Brain microvascular endothelial cell (primary cell): ENCODE results near the gene UBN1.

Source experiments
- DNase-seq: peaks from one replicate; pipeline ENCODE4 v3.0.0-alpha.2; 2020
- H3K27ac ChIP-seq: fragments of 250-450 bp; sonication (Bioruptor Pico); 2 replicates; pipeline ENCODE4 v1.5.1; 2020; ENCODE audit warnings: mild to moderate bottlenecking, moderate library complexity
- H3K27me3 ChIP-seq: fragments of 250-450 bp; sonication (Bioruptor Pico); replicated peaks from 2 replicates; pipeline ENCODE4 v1.5.1; 2020; ENCODE audit warnings: mild to moderate bottlenecking
- H3K36me3 ChIP-seq: fragments of 250-450 bp; sonication (Bioruptor Pico); replicated peaks from 2 replicates; pipeline ENCODE4 v1.5.1; 2020; ENCODE audit warnings: mild to moderate bottlenecking
- H3K4me3 ChIP-seq: 2 replicates; pipeline ENCODE4 v1.5.1; 2011; ENCODE audit warnings: low read depth, mild to moderate bottlenecking, control low read depth, low read length, moderate library complexity
- in situ Hi-C: cut with HindIII; loops from 2 replicates; pipeline ENCODE4 v1.10.0; 2017; ENCODE audit warnings: low sequenced_read_pairs, low pct_ligation_motif_present
- TF ChIP-seq, protein P1 (sequence below): IDR thresholded peaks from 2 replicates; pipeline ENCODE4 v1.5.1; 2011; ENCODE audit warnings: low read depth, mild to moderate bottlenecking, moderate library complexity, low read length, control low read depth, inconsistent platforms; ENCODE audit errors: missing control alignments

UBN1 gene

DNA sequence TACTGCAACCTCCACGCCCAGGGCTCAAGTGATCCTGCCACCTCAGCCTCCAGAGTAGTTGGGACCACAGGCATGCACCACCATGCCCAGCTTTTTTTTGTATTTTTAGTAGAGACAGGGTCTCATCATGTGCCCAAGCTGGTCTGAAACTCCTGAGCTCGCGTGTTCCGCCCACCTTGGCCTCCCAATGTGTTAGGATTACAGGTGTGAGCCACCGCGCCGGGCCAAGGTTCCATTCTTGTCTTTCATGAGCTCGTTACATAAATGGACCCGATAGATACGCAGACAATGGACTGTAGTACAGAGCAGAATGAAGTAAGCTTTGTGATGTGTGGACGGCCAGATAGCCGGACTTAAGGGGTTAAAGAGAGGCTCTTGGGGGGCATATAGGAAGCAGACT lies 19.3 kb downstream of the UBN1 start:
- Histone ChIP-seq H3K27me3 (no peaks in the 10 kb centered on the region), H3K36me3 (peaks cover 27% of the 10 kb centered on the region), H3K27ac (no peak overlapping the region), H3K4me3 (no peak overlapping the region)
- in situ Hi-C loops: no loop called here
- TF ChIP-seq, protein P1, sequence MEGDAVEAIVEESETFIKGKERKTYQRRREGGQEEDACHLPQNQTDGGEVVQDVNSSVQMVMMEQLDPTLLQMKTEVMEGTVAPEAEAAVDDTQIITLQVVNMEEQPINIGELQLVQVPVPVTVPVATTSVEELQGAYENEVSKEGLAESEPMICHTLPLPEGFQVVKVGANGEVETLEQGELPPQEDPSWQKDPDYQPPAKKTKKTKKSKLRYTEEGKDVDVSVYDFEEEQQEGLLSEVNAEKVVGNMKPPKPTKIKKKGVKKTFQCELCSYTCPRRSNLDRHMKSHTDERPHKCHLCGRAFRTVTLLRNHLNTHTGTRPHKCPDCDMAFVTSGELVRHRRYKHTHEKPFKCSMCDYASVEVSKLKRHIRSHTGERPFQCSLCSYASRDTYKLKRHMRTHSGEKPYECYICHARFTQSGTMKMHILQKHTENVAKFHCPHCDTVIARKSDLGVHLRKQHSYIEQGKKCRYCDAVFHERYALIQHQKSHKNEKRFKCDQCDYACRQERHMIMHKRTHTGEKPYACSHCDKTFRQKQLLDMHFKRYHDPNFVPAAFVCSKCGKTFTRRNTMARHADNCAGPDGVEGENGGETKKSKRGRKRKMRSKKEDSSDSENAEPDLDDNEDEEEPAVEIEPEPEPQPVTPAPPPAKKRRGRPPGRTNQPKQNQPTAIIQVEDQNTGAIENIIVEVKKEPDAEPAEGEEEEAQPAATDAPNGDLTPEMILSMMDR: no peak
- DNase-seq: no peak

DNA sequence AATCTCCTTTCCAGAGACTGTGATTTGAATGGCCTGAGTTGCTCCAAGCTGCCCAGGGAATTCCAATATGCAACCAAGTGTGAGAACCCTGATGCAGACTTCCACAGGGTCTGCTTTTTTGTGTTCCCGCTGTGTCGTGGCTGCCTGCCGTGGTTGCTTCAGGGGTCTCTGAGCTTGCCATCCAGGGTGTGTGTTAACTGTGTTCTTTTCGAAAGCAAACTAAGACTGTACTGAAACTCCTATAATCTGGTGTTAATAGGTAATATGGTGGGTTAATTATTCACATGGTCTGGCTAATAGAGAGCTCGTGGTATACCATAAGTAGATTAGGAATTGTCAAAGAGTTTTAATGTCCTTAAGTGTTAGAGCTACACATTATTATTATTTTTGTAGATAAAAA lies 20.7 kb downstream of the UBN1 start:
- peaks cover 30% of the 10 kb centered on the region for H3K36me3 ChIP-seq
- H3K27ac ChIP-seq: no peak overlapping the region
- no peak overlapping the region for H3K4me3 ChIP-seq
- TF ChIP-seq, protein P1: no peak
- no peaks in the 10 kb centered on the region for H3K27me3 ChIP-seq
- in situ Hi-C loops: no loop called here
- DNase-seq: no peak

DNA sequence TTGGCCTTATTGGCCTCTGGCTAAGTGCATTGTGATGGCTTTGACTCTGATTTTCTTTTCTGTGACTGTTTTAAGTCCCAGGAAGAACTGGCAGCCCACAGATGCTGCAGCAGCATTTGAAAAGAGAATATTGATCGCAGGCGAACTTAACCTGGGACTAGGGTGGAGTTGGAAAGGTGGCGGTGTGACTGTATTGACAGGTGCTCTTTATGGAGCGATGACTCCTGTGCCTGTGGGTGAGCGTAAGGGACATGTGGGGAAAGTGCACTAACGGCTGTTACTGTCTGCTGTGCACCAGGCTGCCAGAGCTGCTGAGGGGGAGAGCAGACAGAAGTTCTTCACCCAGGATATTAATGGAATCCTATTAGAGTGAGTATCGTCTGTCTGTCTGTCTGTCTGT lies 21.3 kb downstream of the UBN1 start:
- H3K36me3 ChIP-seq: peaks cover 36% of the 10 kb centered on the region
- in situ Hi-C loops: no loop called here
- TF ChIP-seq, protein P1: no peak
- DNase-seq: no peak
- no peak overlapping the region for H3K4me3 ChIP-seq
- no peak overlapping the region for H3K27ac ChIP-seq
- H3K27me3 ChIP-seq: no peaks in the 10 kb centered on the region

DNA sequence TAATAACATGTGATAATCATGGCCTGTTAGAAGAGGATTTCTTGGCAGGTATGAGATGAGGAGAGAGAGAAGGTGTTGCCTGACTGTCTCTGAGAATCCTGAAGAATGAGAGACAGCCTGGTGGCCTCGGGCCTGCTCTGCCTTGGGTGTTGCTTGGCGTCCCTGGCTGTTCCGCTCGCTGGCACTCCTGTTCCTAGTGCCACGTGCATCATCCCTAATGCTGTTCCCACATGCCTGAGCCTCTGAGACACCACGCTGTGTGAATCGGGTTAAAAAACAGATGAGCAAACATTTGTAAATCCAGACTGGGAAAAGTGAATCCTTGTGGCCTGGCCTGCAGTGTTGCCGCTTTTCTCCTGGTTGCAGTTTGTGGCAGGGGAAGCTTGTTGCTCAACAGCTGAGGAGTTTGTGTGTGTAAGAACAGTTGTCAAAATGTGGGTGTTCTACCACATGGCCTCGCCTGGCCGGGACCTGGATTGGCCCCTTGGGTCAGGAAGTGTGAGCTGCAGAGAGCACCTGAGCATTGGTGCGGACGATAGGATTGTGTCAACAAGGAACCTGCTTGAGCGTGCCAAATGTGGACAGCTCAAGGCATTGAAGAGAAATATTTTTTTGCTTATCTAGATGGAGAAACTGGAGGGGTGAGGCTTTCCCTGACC lies 22.0 kb downstream of the UBN1 start:
- Histone ChIP-seq H3K4me3 (no peak overlapping the region), H3K36me3 (peaks cover 39% of the 10 kb centered on the region), H3K27ac (no peak overlapping the region), H3K27me3 (no peaks in the 10 kb centered on the region)
- in situ Hi-C loops: no loop called here
- DNase-seq: no peak
- TF ChIP-seq, protein P1: no peak

DNA sequence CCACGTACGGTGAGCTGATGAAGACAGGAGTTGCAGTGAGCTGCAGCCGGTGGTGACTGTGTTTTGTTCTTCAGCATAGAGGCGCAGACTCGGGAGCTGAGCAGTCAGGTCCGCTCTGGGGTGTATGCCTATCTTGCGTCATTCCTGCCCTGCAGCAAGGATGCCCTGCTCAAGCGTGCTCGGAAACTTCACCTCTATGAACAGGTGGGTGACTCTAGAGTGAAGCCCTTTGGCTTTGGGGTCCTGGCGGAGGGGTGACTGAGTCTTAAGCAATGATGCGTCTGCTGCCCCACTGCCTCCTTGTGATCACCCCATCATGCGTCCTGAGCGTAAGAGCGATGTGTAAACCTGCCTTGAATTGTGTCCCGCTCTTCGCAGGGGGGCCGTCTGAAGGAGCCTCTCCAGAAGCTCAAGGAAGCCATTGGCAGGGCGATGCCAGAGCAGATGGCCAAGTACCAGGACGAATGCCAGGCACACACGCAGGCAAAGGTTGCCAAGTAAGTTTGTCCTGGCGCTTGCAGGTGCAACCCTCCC lies 22.9 kb downstream of the UBN1 start:
- in situ Hi-C loops: no loop called here
- Histone ChIP-seq H3K4me3 (no peak overlapping the region), H3K27me3 (no peaks in the 10 kb centered on the region), H3K27ac (no peak overlapping the region), H3K36me3 (peaks cover 49% of the 10 kb centered on the region)
- TF ChIP-seq, protein P1: no peak
- no peak for DNase-seq

DNA sequence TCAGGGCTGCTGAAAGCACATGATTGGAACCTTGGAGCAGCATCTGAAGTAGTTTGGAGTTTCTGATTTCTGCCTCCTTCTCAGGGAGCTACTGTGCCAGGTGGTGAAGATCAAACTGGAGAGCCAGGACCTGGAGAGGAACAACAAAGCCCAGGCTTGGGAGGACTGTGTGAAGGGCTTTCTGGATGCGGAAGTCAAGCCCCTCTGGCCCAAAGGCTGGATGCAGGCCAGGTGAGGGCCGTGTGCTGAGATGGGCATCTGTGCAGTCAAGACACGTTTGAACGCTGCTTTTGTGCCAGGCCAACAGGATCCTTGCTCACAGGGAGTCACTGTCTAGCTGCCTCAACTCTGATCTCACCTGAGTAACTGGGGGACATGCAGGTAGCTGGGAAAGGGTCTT lies 23.8 kb downstream of the UBN1 start:
- Histone ChIP-seq H3K4me3 (no peak overlapping the region), H3K27ac (no peak overlapping the region), H3K27me3 (no peaks in the 10 kb centered on the region), H3K36me3 (peaks cover 57% of the 10 kb centered on the region)
- in situ Hi-C loops: no loop called here
- DNase-seq: no peak
- TF ChIP-seq, protein P1: no peak
